D721Med (cell line): ENCODE data around the gene RUNDC3A.

ENCODE experiments used
- DNase-seq: peaks from one replicate; pipeline ENCODE4 v3.0.0; 2011; ENCODE audit warnings: low spot score; ENCODE audit not compliant: insufficient read length
- FAIRE-seq: peaks from 2 replicates; lab custom pipeline; 2011; peaks lifted over from hg19 to GRCh38; lab: Jason Lieb, UNC
- TF ChIP-seq, protein P1 (sequence below): IDR thresholded peaks from 2 replicates; pipeline ENCODE4 v1.5.1; 2012; ENCODE audit warnings: mild to moderate bottlenecking, control low read depth; ENCODE audit not compliant: insufficient read depth; ENCODE audit errors: missing control alignments

RUNDC3A gene

DNA sequence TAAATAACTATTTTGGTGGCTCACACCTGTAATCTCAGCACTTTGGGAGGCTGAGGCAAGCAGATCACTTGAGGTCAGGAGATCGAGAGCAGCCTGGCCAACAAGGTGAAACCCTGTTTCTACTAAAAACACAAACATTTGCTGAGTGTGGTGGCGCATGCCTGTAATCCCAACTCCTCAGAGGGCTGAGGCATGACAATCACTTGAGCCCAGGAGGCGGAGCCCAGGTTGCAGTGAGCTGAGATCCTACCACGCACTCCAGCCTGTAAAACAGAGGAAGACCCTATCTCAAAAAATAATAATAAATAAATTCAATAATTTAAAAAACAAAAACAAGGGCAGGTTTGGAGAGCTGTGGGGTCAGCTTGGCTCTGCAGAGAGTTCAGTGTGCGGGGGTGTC, 34.8 kb upstream of the RUNDC3A start:
- TF ChIP-seq, protein P1, sequence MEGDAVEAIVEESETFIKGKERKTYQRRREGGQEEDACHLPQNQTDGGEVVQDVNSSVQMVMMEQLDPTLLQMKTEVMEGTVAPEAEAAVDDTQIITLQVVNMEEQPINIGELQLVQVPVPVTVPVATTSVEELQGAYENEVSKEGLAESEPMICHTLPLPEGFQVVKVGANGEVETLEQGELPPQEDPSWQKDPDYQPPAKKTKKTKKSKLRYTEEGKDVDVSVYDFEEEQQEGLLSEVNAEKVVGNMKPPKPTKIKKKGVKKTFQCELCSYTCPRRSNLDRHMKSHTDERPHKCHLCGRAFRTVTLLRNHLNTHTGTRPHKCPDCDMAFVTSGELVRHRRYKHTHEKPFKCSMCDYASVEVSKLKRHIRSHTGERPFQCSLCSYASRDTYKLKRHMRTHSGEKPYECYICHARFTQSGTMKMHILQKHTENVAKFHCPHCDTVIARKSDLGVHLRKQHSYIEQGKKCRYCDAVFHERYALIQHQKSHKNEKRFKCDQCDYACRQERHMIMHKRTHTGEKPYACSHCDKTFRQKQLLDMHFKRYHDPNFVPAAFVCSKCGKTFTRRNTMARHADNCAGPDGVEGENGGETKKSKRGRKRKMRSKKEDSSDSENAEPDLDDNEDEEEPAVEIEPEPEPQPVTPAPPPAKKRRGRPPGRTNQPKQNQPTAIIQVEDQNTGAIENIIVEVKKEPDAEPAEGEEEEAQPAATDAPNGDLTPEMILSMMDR, result no peak
- FAIRE-seq (no peak), DNase-seq (no peak)

DNA sequence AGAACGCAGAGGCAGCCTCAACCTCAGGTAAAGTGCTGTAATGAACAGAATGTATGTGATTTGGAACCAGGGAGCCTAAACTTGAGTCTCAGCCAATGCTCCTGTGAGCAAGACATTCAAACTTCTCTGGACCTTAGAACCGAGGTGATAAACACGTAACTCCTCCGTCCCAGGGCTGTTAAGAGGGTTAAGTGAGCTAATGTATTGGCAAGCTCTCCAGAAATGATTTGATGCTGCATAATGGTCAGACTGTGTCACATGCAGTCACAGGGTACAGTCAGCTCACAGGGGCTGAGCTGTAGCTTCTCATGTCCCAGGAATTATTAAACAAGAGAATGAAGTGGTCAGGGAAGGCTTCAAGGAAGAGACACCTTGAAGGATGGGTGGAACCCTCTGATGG, 30.4 kb upstream of the RUNDC3A start:
- TF ChIP-seq, protein P1, result no peak
- DNase-seq (no peak), FAIRE-seq (no peak)

DNA sequence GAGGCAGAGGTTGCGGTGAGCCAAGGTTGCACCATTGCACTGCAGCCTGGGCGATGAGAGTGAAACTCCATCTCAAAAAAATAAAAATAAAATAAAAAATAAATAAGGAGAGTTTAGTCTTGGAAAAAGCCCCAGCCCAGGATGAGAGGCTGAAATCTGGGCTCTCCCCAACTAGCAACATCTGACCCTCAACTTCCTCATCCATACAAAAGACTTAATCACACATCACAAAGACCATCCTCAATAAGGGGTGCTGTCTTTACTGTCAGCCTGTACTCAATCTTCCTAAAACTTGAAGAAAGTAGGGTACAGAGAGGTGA, 29.1 kb upstream of the RUNDC3A start:
- DNase-seq (no peak), FAIRE-seq (no peak)
- TF ChIP-seq, protein P1, result no peak

DNA sequence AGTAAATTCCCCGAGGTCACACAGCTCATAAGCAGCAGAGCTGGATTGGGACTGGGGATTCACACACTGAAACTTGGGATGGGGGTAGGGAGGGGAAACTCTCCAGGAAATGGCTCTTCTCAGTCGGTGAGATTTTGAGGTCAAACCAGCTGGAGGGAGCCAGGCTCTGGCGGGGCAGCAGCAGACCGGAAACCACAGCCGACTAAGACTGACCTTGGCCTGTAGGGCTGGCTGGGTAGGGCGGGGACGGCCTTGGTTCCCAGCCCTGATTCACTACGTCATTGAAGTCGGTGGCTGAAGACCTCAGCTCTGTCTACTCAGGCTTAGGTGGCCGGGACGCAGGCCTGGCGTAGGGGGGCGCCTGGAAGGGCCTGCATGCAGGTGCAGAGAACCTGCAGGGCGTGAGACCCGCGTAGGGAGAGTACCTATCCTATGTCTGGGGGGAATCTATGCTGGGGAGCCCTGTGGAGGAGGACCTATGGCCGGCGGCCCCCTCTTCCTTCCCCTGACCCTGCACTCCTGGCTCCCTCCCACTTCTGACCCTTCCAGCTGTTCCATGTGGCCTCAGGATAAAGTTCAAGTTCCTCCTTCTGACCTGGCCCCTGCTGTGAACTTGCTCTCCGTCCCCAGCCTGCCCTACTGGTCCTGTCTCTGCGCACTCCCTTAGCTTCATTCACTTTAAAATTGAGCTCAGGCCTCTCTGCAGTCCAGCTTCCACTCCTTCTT, 28.6 kb upstream of the RUNDC3A start:
- DNase-seq, result no peak
- no peak for FAIRE-seq

DNA sequence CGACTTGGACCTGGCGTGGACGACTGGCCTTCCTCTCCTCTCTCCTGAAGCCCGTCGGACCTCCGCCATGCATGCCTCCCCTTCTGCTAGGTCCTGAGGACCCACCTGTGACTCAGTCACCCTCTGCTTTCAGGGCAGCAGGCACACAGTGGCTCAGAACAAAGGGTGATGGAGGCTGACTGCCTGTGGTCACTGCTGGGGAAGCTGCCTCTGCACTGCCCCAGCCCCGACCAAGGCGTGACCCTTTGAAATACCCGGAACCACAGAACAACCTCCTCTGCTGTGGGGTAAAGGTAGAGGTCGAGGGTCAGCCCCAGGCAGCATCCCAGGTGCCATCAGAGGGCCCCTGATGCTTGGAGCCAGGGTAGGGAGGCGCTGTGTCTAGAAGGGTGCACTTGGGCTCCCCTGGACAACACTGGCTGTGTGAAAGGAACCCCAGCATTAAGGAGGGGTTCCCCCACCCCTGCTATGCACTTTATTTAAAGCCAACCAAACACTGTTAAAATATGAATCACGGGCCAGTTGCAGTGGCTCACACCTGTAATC, 27.9 kb upstream of the RUNDC3A start:
- FAIRE-seq (no peak), DNase-seq (no peak)
- TF ChIP-seq, protein P1, result no peak

More for the DNA sequence above, 28.6 kb upstream of the RUNDC3A start:
- TF ChIP-seq, protein P1, result no peak

DNA sequence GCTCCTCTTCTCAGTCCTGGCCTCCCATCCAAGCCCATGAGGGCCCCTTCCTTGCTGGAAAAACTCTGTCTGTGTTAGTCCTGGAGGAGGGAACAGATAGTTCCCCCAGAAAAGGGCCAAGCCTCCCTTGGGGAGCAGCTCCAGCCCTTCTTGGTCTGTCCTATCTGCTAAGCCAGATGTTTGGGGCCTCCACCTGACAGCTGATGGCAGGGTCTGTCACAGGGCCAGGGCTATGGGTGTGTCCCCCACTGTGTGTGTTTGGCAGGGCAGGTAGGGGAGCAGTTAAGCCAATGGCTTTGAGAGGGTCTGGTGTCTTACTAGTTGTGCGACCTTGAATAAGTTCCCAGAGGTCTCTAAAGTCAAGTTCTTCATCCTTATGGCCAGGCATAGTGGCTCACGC, 26.8 kb upstream of the RUNDC3A start:
- TF ChIP-seq, protein P1, result no peak
- DNase-seq (no peak), FAIRE-seq (no peak)

DNA sequence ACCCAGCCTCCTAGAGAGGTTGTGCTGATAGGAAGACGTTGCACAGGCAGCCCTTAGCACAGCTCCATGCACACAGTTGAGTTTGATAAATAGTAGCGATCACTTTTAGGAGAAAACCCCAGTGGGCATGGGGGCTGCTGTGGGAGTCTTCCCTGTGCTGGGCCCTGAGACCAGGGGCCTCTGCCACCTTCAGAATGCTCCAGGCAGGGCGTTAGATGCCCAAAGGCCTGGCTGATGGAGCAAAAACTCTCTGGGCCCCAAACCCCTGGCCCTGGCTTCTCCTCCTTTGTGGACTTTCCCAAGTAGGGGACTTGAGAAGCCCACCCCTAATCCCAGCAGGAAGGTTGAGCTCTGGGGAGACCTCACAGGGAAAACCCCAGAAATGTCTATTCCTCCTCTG, 26.1 kb upstream of the RUNDC3A start:
- FAIRE-seq (no peak), DNase-seq (no peak)
- TF ChIP-seq, protein P1, result no peak
